HG02870 (cell line): ENCODE results near the gene CALML5.

Source experiments
- ATAC-seq: cut with Tn5 transposase; IDR thresholded peaks from one replicate; pipeline ENCODE4 v1.9.1; 2021; ENCODE audit warnings: mild to moderate bottlenecking, moderate library complexity; ENCODE audit not compliant: unreplicated experiment

Gene CALML5

DNA sequence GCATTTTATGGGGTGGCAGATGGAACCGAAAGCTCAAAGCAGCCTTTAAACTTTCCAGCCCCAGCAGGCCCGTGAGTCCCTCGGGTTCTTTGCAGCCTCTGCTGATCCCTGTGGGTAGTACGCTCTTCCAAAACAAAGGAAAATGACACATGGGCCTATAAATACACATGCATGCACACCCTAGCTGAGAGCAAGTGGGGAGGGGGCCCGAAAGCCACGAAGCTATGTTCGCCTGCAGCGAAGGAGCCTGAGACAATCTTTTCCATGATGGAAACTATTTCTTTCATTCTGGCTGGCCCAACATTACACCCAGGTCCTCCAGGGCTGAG lies 32.2 kb downstream of the CALML5 start:
- no peak for ATAC-seq

DNA sequence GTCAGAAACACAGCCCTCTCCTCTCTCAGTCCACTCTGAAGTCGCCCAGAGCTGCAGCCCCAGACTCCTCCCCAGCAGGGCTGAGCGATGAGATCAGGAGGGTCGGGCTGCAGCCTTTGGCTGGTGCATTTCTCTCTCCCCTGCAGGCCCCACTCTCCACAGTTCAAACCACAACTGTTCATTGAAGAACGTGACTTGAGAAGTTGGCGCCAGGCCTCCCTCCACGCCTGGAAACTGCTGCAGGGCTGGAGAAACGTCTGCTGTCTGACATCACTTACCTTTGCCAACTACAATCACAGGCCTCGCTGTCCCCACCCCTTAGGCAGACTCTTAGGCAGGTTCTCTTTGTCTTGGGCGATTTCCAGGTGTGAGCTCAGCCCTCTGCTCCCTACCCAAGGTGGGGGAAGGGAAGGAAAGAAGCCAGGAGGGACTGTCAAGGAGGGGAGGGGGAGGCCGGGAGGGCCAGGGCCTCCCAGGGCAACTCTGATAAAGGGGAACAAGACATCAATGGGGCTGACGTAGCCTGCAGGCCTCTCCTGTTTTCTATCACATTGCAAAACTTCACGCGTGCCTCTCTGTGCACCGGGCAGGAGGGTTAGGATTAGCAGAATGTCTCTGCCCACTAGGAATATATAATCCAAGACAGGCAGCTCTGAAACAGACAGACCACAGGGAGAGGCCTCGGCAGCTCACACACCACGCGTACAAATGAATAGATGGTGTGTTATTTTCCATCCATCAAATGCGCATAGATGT lies 32.7 kb downstream of the CALML5 start:
- no peak for ATAC-seq

DNA sequence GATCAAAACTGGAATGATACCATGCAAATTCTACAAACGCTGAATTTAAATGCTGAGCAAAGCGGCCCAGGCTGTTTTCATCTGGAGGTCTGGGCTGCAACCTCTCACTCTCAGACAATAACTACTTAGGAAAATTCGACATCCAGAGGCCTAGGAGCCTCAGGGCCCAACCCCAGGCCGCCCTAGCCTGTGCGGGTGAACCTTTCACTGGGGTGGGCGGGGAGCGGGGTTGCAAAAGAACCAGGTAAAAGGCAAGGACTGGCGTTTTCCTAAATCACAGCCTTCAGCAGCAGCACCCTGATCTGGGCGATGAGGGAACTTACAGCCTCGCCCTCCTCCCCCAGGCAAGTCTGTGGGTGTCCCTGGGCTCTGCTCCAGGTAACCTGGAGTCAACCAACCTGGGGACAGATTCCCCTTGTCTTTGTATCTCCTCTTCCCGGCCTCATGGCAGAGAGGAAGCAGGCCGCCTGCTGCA lies 33.4 kb downstream of the CALML5 start:
- no peak for ATAC-seq

- no peak for ATAC-seq
Observed at GRCh38 chr10:5464546-5464945, 34.8 kb downstream of the CALML5 start.

DNA sequence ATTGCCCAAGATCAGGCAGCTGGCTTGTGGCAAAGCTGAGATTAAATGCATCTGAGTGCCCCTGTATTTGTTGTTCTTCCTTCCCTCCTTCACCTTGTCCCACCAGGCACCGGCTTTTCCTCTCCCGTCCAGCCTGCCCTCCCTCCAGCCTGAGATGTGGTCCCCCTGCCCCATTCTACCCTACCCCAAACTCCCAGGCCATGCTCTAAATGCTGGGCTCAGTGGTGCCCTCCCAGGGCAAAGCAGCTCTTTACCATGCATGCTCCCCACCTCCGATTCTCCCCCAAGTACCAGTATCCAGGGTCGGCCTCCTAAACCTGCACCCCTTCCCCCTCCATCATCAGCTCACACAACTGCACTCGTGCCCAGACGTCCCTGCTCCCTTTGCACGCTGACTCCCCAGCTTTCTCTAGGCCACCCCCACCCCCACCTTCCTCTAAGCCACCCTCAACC lies 36.5 kb downstream of the CALML5 start:
- no peak for ATAC-seq

DNA sequence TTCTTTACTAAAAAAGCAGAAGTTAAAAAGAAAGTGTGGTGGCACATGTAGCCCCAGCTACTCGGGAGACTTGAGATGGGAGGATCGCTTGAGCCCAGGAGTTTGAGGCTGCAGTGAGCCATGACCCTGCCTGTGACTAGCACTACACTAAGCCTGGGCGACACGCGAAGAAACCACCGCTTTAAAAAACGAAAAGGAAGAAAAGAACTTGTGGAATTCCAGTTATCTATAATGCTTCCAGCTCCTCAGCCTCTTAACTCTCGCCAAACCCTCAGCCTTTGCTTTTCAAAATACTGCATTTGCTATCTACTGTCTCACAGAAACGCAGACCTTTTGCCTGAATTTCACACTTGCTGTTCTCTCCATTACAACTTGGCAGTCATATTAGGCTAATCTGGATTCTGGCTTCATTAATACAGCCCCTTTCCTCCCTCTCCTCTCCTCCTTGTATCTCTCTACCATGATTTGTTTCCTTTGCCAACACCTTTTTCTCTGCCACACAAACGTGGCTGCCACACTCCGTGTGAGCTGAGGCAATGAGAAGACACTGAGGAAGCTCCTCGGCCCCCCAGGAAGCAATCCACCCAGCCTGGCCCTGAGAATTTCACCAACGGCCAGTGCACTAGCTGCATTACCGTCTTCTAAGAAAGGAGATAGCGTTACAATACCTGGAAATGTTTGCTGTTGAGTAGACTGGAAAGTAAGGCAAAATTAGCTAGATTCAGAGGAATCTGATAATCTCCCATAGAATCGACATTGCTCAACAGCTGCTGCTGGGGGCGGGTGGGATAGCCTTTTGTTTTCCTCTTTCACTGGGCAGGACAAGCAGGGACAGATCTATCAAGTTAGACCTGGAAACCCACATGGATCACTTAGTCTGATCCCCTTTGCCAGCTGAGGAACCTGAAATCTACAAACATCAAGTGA lies 37.2 kb downstream of the CALML5 start:
- no peak for ATAC-seq

DNA sequence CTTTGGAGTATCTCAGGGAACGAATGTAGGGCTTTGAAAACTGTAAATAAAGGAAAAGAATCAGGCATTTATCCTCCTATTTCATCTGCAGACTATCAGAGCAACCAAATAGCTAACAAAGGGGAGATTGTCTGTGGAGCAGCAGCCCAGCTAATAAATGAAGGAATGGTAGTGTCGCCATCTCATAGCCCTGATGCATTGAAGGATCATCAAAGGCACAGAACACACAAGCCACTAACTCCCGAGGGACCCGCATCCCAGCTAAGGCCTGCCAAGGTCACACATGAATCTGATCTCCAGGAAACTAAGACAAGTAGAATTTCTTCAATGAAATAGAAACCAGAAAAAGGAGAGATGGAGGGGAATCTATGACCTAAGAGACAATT lies 38.2 kb downstream of the CALML5 start:
- ATAC-seq = no peak

DNA sequence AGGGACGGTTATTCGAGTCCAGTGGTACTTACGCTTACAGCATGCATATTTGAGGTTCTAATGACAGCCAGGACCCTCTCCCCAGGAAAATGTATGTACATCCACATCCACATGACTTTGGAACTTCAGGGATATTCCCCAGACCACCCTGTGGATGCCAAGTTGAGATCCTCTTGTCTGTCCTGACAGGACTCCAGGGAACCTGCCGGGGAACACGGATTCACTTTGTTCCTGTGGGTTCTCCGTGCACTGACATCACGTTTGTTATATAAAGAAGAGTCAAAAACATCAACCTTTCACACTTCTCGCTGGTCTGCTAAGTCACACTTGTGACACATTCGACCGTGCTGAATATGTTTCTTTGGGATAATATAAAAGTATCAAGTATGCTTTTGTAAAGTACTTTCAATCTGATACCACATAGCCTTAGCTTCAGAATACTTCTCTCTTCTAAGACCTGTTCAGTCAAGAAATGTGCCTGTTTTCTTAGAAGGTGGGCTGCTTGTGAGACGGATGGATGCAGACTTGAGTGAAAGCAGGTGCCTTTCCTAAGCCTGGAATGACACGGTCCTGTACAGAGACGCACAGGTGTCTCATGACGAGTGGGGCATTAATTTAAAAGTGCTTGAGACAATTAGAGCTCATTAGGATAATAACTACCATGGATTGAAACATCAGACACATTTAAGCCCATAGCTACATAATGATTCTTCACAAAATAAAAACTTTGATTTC lies 38.7 kb downstream of the CALML5 start:
- no peak for ATAC-seq

GRCh38 chr10:5458949-5459747 lies 40.2 kb downstream of the CALML5 start:
- ATAC-seq = no peak

DNA sequence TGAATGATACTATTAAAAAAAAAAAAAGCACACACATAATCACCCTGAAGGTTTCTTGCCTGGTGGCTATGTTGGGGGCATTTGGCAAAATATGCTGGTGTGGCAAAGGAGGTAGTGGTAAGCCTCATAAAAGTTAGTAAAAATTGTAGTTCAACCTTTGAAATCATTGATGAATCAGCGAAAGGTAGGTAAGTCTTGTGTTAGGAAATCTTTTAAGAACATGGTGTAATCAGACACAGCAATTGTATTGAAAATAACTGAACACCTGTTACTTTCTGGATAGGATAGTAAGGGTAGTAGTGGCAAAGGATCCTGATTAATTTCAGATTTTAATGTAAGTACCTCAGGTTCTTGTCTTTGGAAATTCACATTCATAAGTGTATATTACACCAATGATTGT lies 40.9 kb downstream of the CALML5 start:
- no peak for ATAC-seq

DNA sequence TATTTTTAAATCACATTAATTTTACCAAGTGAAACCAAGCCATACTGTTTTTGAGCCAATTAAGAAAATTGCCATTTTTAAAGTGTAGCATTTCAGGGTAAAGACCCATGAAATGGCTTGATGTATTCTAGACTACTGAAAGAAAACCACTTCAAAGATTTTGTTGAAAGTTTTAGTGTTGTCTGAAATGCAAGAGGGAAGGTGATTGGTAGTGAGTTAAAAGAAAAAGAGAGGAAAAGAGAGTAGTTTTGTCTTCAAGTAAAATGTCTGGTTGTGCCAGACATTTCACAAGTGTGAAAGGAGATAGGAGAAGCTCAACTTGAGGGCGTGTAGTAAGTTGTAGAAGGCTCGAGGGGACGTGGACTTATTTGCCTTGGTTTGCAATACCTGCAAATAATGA lies 41.6 kb downstream of the CALML5 start:
- no peak for ATAC-seq

- no peak for ATAC-seq
Observed at GRCh38 chr10:5456563-5456962, 42.8 kb downstream of the CALML5 start.

DNA sequence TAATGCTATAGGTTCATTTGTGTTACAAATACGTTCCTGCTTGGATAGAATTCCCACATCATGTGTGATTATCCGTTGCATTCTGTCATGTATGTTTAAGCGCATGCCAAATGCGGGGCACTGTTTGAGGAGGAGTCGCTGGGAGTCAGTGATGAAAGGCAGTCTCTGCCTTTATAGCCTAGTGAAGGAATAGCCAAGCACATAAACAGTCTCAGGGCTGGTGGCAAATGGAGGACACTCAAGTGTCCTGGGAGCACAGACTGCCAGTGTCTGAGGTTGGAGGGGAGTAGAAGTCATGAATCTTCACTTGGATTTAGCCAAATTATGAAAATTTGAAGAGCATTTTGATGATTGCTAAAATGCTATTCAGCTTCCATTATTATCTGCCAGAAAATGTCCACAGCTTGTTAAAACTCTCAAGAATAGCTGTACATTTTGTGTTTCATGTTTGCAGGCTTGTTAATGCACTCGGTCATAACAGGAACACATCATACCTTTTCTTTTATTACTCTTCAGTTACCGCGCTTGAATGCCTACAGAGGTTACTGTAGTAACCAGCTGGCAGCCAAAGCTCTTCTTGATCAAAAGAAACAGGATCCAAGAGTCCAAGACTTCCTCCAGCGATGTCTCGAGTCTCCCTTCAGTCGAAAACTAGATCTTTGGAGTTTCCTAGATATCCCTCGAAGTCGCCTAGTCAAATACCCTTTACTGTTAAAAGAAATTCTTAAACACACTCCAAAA lies 45.5 kb downstream of the CALML5 start:
- ATAC-seq = no peak

GRCh38 chr10:5450605-5451384 lies 48.6 kb downstream of the CALML5 start:
- ATAC-seq = no peak

GRCh38 chr10:5449823-5450222 lies 49.5 kb downstream of the CALML5 start:
- no peak for ATAC-seq

- ATAC-seq = no peak
Observed at GRCh38 chr10:5449227-5449626, 50.1 kb downstream of the CALML5 start.
